ENCODE data around the gene ATP7A. TPM values are rescaled to one million over a fixed set of nuclear protein-coding genes. Genes with fewer than 3 reads are reported as not detected.

The ATP7A gene
- total and polyA plus RNA-seq, 8 donors: 14.9 to 20.8 (median 18.3) TPM

DNA sequence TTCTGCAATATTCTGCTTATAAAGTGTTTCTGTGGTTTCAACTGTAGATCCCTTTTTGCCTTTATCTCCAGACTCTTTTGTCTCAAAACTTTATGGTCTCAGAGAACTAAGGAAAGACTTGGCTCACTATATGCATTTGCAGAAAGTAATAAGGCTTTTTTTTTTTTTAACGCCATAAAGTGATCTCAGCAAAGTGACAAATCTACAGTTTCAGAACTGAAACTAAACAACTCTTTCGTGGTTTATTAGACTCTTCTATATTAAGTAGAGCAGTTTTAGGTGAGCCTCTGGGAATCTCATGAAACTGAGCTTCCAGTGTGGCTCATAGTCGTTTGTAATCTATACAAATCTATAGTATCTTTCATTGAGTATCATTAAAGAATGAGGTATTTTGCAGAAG lies 15.3 kb downstream of the ATP7A start:
- no peak overlapping the region for H3K27ac ChIP-seq
- H3K36me3 ChIP-seq: no peaks in the 10 kb centered on the region
- no peaks in the 10 kb centered on the region for H3K27me3 ChIP-seq
- TF ChIP-seq, protein P1, sequence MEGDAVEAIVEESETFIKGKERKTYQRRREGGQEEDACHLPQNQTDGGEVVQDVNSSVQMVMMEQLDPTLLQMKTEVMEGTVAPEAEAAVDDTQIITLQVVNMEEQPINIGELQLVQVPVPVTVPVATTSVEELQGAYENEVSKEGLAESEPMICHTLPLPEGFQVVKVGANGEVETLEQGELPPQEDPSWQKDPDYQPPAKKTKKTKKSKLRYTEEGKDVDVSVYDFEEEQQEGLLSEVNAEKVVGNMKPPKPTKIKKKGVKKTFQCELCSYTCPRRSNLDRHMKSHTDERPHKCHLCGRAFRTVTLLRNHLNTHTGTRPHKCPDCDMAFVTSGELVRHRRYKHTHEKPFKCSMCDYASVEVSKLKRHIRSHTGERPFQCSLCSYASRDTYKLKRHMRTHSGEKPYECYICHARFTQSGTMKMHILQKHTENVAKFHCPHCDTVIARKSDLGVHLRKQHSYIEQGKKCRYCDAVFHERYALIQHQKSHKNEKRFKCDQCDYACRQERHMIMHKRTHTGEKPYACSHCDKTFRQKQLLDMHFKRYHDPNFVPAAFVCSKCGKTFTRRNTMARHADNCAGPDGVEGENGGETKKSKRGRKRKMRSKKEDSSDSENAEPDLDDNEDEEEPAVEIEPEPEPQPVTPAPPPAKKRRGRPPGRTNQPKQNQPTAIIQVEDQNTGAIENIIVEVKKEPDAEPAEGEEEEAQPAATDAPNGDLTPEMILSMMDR (IDR thresholded peaks at IDR 0.05): no peak
- intact Hi-C loops (cut with DNase I): no loop called here
- no peaks in the 10 kb centered on the region for H3K9me3 ChIP-seq
- no peak overlapping the region for H3K4me3 ChIP-seq
- no peak for ATAC-seq
- peaks cover 0 to 10% of the 10 kb centered on the region in 2 donors for H3K4me1 ChIP-seq
- DNase-seq: no peak

- peaks cover 0 to 6% of the 10 kb centered on the region in 2 donors for H3K4me1 ChIP-seq
- no peaks in the 10 kb centered on the region for H3K9me3 ChIP-seq
- DNase-seq: no peak
- H3K27ac ChIP-seq: no peak overlapping the region
- H3K27me3 ChIP-seq: no peaks in the 10 kb centered on the region
- H3K4me3 ChIP-seq: no peak overlapping the region
- H3K36me3 ChIP-seq: no peaks in the 10 kb centered on the region
- TF ChIP-seq, protein P1 (IDR thresholded peaks at IDR 0.05): no peak
- ATAC-seq: no peak
- intact Hi-C loops (cut with DNase I): no loop called here
Observed at GRCh38 chrX:77930581-77930980, 20.1 kb downstream of the ATP7A start.

DNA sequence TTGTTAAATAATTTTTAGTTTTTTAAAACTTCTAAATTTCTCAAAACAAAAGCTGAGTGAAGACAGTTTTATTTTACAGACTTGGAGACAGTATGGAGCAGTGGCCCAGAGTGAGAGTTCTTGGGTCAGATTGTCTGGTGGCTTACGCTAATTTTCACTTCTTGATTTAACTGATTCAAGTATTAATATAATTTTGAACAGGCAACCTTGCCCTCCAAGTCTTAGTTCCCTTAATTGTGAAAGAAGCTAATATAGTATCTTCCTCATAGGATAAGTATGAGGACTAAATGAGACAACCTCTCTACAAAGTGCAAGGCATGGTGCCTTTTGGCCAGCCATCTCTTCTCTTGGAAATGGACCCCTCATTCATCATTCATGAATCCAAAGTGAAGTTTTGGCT lies 25.4 kb downstream of the ATP7A start:
- no peak overlapping the region for H3K27ac ChIP-seq
- no peaks in the 10 kb centered on the region for H3K36me3 ChIP-seq
- intact Hi-C loops (cut with DNase I): no loop called here
- no peak overlapping the region for H3K4me3 ChIP-seq
- H3K27me3 ChIP-seq: no peaks in the 10 kb centered on the region
- H3K9me3 ChIP-seq: no peaks in the 10 kb centered on the region
- H3K4me1 ChIP-seq: no peaks in the 10 kb centered on the region
- no peak for DNase-seq
- TF ChIP-seq, protein P1 (IDR thresholded peaks at IDR 0.05): no peak
- no peak for ATAC-seq

DNA sequence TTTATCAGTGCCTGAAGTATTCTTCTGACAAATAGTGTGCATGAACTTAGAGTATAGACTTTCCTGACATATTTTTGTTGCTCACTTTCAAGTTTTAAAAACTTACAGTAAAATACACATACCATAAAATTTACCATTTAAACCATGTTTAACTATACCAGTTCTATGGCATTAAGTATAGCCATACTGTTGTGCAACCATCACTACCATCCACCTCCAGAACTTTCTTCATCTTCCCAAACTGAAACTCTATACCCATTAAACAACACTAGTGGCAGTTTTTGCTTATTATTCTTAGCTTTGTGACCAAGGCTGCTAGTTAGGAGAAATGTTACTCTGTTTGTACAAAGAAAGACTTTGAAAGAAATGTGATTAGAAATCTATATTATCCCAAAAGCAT lies 25.8 kb downstream of the ATP7A start:
- TF ChIP-seq, protein P1 (IDR thresholded peaks at IDR 0.05): no peak
- H3K4me3 ChIP-seq: no peak overlapping the region
- H3K9me3 ChIP-seq: no peaks in the 10 kb centered on the region
- no peak for DNase-seq
- no peaks in the 10 kb centered on the region for H3K4me1 ChIP-seq
- no peak for ATAC-seq
- H3K27me3 ChIP-seq: no peaks in the 10 kb centered on the region
- H3K36me3 ChIP-seq: no peaks in the 10 kb centered on the region
- no peak overlapping the region for H3K27ac ChIP-seq
- intact Hi-C loops (cut with DNase I): no loop called here

DNA sequence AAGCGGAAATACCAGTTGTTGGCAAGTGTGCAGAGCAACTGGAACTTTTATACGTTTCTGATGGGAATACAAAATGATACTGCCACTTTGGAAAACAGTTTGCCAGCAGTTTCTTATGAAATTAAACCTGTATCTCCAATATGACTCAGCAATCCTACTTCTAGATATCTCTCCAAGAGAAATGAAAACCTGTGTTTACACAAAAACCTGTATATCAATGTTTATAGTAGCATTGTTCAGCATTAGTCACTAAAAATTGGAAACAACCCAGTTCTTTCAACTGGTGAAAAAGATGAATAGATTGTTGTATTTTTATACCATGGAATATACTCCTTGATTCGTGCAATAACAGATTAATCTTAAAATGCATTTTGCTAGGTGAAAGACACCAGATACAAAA lies 26.8 kb downstream of the ATP7A start:
- intact Hi-C loops (cut with DNase I): no loop called here
- Histone ChIP-seq H3K9me3 (no peaks in the 10 kb centered on the region), H3K36me3 (no peaks in the 10 kb centered on the region), H3K27me3 (no peaks in the 10 kb centered on the region), H3K27ac (no peak overlapping the region), H3K4me1 (no peaks in the 10 kb centered on the region), H3K4me3 (no peak overlapping the region)
- TF ChIP-seq, protein P1 (IDR thresholded peaks at IDR 0.05): no peak
- peak; percentile 25 for ATAC-seq
- DNase-seq: no peak

All from left lung (tissue), 10 donors.